Measurements from ENCODE around the gene NDST1. TPM values are rescaled to one million over a fixed set of nuclear protein-coding genes. Genes with fewer than 3 reads are reported as not detected.

The NDST1 gene
- total RNA-seq, 1 donor = 104 TPM

DNA sequence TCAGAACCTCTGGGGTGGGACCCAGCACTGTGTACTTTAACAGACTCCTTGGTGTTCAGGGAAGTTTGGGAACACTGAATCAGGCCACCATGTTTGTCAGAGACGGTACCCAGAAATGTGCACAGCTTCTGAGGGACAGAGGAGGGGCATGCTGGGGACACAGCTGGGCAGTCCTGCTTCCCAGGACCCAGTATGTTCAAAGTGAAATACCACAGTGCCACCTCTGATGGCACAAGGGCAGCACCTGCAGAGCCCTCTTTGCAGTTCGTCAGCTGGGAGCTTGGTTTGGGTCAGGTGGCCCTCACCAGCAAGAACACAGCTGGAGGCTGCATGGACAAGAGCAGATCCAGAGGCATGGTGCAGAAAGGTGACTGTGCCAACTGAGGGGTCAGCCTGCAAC, 51.2 kb downstream of the NDST1 start:
- Histone ChIP-seq H3K27ac (ENCODE audit: low read depth, low read length) (peak overlapping the region; percentile 48), H3K4me2 (ENCODE audit: insufficient read depth, low read length) (no peak overlapping the region), H3K9me3 (ENCODE audit: low read depth, low read length) (no peaks in the 10 kb centered on the region), H3K36me3 (ENCODE audit: insufficient read depth, low read length) (peaks cover 35% of the 10 kb centered on the region), H3K79me2 (ENCODE audit: insufficient read depth, low read length) (no peaks in the 10 kb centered on the region), H4K20me1 (ENCODE audit: insufficient read depth, low read length) (peaks cover 11% of the 10 kb centered on the region), H2AFZ (ENCODE audit: low read length) (no peak overlapping the region), H3K4me3 (ENCODE audit: insufficient read depth, low read length) (no peak overlapping the region), H3K27me3 (ENCODE audit: insufficient read depth, low read length) (no peaks in the 10 kb centered on the region), H3K4me1 (ENCODE audit: insufficient read depth, low read length) (peaks cover 24% of the 10 kb centered on the region)
- DNase-seq (ENCODE audit: insufficient read length, low spot score, missing footprints) = no peak
- TF ChIP-seq, protein P1, sequence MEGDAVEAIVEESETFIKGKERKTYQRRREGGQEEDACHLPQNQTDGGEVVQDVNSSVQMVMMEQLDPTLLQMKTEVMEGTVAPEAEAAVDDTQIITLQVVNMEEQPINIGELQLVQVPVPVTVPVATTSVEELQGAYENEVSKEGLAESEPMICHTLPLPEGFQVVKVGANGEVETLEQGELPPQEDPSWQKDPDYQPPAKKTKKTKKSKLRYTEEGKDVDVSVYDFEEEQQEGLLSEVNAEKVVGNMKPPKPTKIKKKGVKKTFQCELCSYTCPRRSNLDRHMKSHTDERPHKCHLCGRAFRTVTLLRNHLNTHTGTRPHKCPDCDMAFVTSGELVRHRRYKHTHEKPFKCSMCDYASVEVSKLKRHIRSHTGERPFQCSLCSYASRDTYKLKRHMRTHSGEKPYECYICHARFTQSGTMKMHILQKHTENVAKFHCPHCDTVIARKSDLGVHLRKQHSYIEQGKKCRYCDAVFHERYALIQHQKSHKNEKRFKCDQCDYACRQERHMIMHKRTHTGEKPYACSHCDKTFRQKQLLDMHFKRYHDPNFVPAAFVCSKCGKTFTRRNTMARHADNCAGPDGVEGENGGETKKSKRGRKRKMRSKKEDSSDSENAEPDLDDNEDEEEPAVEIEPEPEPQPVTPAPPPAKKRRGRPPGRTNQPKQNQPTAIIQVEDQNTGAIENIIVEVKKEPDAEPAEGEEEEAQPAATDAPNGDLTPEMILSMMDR (IDR thresholded peaks at IDR 0.05; ENCODE audit: extremely low read depth, low read depth, low read length) = no peak

DNA sequence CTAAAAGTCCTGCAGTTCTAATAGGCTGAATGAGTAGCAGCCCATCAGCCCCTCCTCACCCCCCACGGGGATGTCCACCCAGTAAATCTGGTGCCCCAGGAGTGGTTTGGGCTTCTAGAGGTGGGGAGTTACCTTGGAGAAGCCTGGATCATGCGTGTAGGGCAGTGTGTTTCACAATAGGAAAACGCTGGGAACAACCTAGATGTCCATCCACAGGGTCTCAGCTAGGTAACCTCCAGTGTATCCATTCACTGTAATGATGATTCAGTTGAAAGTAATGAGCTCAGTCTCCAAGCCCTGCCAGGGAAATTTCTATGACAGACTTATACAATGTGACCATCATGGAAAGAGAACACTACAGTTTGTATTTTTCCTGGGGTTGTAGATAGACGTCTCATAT, 51.8 kb downstream of the NDST1 start:
- peak; percentile 65 for DNase-seq (ENCODE audit: insufficient read length, low spot score, missing footprints)
- Histone ChIP-seq H3K9me3 (ENCODE audit: low read depth, low read length) (no peaks in the 10 kb centered on the region), H3K4me3 (ENCODE audit: insufficient read depth, low read length) (no peak overlapping the region), H4K20me1 (ENCODE audit: insufficient read depth, low read length) (peaks cover 7% of the 10 kb centered on the region), H3K4me1 (ENCODE audit: insufficient read depth, low read length) (peaks cover 24% of the 10 kb centered on the region), H3K27ac (ENCODE audit: low read depth, low read length) (peak overlapping the region; percentile 48), H3K36me3 (ENCODE audit: insufficient read depth, low read length) (peaks cover 32% of the 10 kb centered on the region), H3K4me2 (ENCODE audit: insufficient read depth, low read length) (no peak overlapping the region), H3K79me2 (ENCODE audit: insufficient read depth, low read length) (no peaks in the 10 kb centered on the region), H3K27me3 (ENCODE audit: insufficient read depth, low read length) (no peaks in the 10 kb centered on the region), H2AFZ (ENCODE audit: low read length) (no peak overlapping the region)
- TF ChIP-seq, protein P1 (IDR thresholded peaks at IDR 0.05; ENCODE audit: extremely low read depth, low read depth, low read length) = no peak

DNA sequence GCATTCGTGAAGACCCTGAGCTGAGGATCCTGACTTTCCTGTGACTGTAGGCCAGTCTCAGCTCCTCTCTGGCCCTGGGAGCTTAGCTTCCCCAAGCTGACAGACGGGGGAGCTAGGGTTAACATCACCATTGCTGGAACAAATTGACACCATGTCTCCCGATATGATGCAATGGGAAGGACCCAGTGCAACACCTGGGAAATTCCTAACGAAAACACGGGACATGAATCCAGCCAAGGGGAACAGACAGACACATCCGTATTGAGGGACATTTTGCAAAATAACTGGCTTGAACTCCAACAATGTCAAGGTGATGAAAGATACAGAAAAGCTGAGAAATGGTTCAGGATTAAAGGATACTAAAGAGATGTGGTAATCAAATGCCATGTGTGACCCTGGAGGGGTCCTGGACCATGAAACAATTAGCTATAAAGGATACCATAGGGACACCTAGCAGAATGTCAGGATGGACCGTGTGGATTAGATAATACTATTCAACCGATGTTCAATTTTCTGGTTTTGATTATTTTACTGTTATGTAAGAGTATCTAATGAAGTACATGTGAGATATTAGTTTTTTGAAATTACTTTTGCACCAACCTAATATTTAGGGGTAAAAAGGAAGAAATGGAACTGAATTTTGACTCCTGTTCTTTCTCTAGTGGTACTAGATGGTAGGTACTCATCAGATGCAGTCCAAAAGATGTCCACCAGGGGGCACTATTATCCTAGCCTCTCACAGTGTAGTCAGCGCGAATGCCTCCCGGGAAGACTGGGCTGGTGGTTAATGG, 52.7 kb downstream of the NDST1 start:
- Histone ChIP-seq H3K27ac (ENCODE audit: low read depth, low read length) (no peak overlapping the region), H3K4me1 (ENCODE audit: insufficient read depth, low read length) (peaks cover 24% of the 10 kb centered on the region), H4K20me1 (ENCODE audit: insufficient read depth, low read length) (peaks cover 7% of the 10 kb centered on the region), H3K27me3 (ENCODE audit: insufficient read depth, low read length) (no peaks in the 10 kb centered on the region), H3K79me2 (ENCODE audit: insufficient read depth, low read length) (no peaks in the 10 kb centered on the region), H3K36me3 (ENCODE audit: insufficient read depth, low read length) (peaks cover 23% of the 10 kb centered on the region), H3K4me3 (ENCODE audit: insufficient read depth, low read length) (no peak overlapping the region), H3K9me3 (ENCODE audit: low read depth, low read length) (no peaks in the 10 kb centered on the region), H2AFZ (ENCODE audit: low read length) (no peak overlapping the region), H3K4me2 (ENCODE audit: insufficient read depth, low read length) (no peak overlapping the region)
- no peak for DNase-seq (ENCODE audit: insufficient read length, low spot score, missing footprints)
- TF ChIP-seq, protein P1 (IDR thresholded peaks at IDR 0.05; ENCODE audit: extremely low read depth, low read depth, low read length) = peak; percentile 87

DNA sequence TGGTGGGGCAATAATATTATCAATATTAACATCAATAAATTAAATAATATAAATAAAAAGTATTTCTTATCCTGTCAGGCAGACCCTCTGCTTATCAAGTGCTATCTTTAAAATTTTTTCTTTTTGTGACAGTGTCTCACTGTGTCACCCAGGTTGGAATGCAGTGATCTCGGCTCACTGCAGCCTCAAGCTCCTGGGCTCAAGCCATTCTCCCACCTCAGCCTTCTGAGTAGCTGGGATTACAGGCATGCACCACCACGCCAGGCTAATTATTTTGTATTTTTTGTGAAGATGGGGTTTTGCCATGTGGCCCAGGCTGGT, 53.2 kb downstream of the NDST1 start:
- Histone ChIP-seq H3K4me2 (ENCODE audit: insufficient read depth, low read length) (no peak overlapping the region), H3K27ac (ENCODE audit: low read depth, low read length) (no peak overlapping the region), H3K27me3 (ENCODE audit: insufficient read depth, low read length) (no peaks in the 10 kb centered on the region), H3K4me1 (ENCODE audit: insufficient read depth, low read length) (peaks cover 24% of the 10 kb centered on the region), H3K4me3 (ENCODE audit: insufficient read depth, low read length) (no peak overlapping the region), H3K9me3 (ENCODE audit: low read depth, low read length) (no peaks in the 10 kb centered on the region), H3K79me2 (ENCODE audit: insufficient read depth, low read length) (no peaks in the 10 kb centered on the region), H3K36me3 (ENCODE audit: insufficient read depth, low read length) (peaks cover 18% of the 10 kb centered on the region), H4K20me1 (ENCODE audit: insufficient read depth, low read length) (peaks cover 7% of the 10 kb centered on the region), H2AFZ (ENCODE audit: low read length) (no peak overlapping the region)
- TF ChIP-seq, protein P1 (IDR thresholded peaks at IDR 0.05; ENCODE audit: extremely low read depth, low read depth, low read length) = no peak
- no peak for DNase-seq (ENCODE audit: insufficient read length, low spot score, missing footprints)

Measured in osteoblast (primary cell).